HG02970 (cell line): Measurements from ENCODE around the gene PRKCE.

Experiments used
- ATAC-seq: cut with Tn5 transposase; IDR thresholded peaks from one replicate; pipeline ENCODE4 v1.9.1; 2021; ENCODE audit warnings: mild to moderate bottlenecking, moderate library complexity, moderate number of reproducible peaks; ENCODE audit not compliant: unreplicated experiment, low FRiP score

PRKCE gene

GRCh38 chr2:45720210-45720609 lies 68.7 kb downstream of the PRKCE start:
- no peak for ATAC-seq

GRCh38 chr2:45721150-45721549 lies 69.7 kb downstream of the PRKCE start:
- ATAC-seq, result no peak

- ATAC-seq, result no peak
Observed at GRCh38 chr2:45722477-45722876, 71.0 kb downstream of the PRKCE start.

- ATAC-seq, result no peak
Observed at GRCh38 chr2:45723857-45724256, 72.4 kb downstream of the PRKCE start.

- no peak for ATAC-seq
Observed at GRCh38 chr2:45724335-45724734, 72.9 kb downstream of the PRKCE start.

- no peak for ATAC-seq
Observed at GRCh38 chr2:45725731-45726130, 74.3 kb downstream of the PRKCE start.

- no peak for ATAC-seq
Observed at GRCh38 chr2:45726188-45726587, 74.7 kb downstream of the PRKCE start.

GRCh38 chr2:45728458-45728942 lies 77.0 kb downstream of the PRKCE start:
- peak; percentile 62 for ATAC-seq

- peak; percentile 37 for ATAC-seq
Observed at GRCh38 chr2:45729753-45730512, 78.5 kb downstream of the PRKCE start.

GRCh38 chr2:45731141-45731540 lies 79.7 kb downstream of the PRKCE start:
- no peak for ATAC-seq

GRCh38 chr2:45732436-45732835 lies 81.0 kb downstream of the PRKCE start:
- no peak for ATAC-seq

- no peak for ATAC-seq
Observed at GRCh38 chr2:45732946-45733345, 81.5 kb downstream of the PRKCE start.

GRCh38 chr2:45734336-45734735 lies 82.9 kb downstream of the PRKCE start:
- ATAC-seq, result no peak

GRCh38 chr2:45734952-45735351 lies 83.5 kb downstream of the PRKCE start:
- ATAC-seq, result no peak

GRCh38 chr2:45736757-45737704 lies 85.6 kb downstream of the PRKCE start:
- ATAC-seq, result no peak

- no peak for ATAC-seq
Observed at GRCh38 chr2:45739796-45740485, 88.5 kb downstream of the PRKCE start.

- ATAC-seq, result no peak
Observed at GRCh38 chr2:45741161-45741850, 89.8 kb downstream of the PRKCE start.

- ATAC-seq, result no peak
Observed at GRCh38 chr2:45743531-45744396, 92.3 kb downstream of the PRKCE start.

GRCh38 chr2:45745231-45745630 lies 93.8 kb downstream of the PRKCE start:
- ATAC-seq, result no peak
